Measurements from ENCODE around the gene FN3K.

Gene FN3K

GRCh38 chr17:82734987-82735866, at the start of gene FN3K:
Gene FN3K (plus strand): TSS chr17:82735615. CDS start chr17:82735637, 22 bp downstream.
- peak; percentile 79 for DNase-seq (ENCODE audit: low spot score)

- no peak for DNase-seq (ENCODE audit: low spot score)
Observed at GRCh38 chr17:82686366-82687324, 48.8 kb upstream of the FN3K start.

- DNase-seq (ENCODE audit: low spot score), result peak; percentile 82
Observed at GRCh38 chr17:82687375-82687861, 48.0 kb upstream of the FN3K start.

DNA sequence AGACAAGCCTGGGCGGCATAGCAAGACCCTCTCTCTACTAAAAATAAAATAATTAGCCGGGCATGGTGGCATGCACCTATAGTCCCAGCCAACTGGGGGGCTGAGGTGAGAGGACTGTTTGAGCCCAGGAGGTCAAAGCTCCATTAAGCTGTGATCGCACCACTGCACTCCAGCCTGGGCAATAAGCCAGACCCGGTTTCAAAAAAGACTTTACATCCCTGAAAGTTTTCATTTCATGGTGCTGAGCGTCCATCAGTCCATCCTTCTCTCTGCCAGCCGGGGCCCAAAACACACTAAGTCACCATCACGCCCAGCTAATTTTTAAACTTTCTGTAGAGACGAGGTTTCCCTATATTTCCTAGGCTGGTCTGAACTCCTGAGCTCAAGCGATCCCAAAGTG, 47.5 kb upstream of the FN3K start:
- no peak for DNase-seq (ENCODE audit: low spot score)

GRCh38 chr17:82689077-82689476, 46.3 kb upstream of the FN3K start:
- DNase-seq (ENCODE audit: low spot score), result no peak

GRCh38 chr17:82690786-82691489, 44.5 kb upstream of the FN3K start:
- DNase-seq (ENCODE audit: low spot score), result peak; percentile 93

DNA sequence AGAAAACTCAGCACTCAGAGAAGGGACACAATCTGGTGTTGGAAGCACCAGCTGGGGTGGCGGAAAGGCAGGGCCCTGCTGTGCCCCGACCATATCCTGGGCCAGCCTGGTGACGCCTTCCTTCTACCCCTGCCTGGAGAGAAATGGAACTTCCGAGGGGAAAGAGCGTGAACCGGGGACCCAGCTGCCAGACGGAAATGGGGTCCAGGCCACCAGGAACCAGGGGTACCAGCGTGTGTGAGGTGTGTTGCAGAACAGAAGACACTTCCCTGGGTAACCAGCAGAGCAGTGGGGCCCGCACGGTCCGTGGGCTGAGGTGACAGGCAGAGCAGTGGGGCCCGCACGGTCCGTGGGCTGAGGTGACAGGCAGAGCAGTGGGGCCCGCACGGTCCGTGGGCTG, 43.7 kb upstream of the FN3K start:
- no peak for DNase-seq (ENCODE audit: low spot score)

DNA sequence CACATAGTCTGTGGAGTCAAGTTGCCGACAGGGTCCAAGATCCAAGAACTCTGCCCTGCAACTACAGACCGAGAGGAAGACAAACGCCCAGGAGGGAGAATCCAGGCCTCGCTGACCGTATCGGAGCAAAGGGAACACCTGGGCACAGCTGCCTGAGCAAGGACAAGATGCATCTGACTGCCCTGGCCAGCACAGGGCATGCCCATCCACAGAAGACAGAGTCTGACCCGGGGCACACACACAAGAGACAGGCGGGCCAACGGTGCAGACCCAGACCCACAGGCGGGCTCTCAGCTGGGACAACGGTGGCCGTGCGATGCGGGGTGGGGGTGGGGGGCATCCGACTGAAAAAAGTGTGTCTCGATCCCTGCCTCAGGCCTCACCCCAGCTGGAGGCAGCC, 43.1 kb upstream of the FN3K start:
- no peak for DNase-seq (ENCODE audit: low spot score)

DNA sequence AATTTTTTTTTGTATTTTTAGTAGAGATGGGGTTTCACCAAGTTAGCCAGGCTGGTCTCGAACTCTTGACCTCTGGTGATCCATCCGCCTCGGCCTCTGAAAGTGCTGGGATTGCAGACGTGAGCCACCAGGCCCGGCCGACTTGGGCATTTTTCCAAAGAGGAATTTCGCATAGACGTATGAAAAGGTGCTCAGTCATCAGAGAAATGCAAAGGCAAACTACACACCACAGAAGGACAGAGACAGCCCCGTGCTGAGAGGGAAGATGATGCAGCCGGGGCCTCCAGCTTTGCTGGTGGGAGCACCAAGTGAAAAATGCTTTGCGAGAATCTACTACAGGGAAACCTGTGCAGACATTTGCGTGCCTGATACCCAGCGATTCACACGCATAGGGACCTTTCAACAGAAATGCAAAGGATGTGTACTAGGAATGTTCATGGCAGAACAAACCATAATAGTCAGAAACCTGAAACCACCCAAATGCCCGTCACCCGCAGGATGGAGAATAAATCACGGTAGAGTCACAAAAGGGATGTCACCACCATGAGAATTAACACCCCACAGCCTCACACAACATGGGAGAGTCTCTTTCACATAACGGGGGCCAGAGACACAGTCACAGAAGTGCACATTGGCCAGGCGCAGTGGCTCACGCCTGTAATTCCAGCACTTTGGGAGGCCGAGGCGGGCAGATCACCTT, 42.1 kb upstream of the FN3K start:
- DNase-seq (ENCODE audit: low spot score), result no peak

DNA sequence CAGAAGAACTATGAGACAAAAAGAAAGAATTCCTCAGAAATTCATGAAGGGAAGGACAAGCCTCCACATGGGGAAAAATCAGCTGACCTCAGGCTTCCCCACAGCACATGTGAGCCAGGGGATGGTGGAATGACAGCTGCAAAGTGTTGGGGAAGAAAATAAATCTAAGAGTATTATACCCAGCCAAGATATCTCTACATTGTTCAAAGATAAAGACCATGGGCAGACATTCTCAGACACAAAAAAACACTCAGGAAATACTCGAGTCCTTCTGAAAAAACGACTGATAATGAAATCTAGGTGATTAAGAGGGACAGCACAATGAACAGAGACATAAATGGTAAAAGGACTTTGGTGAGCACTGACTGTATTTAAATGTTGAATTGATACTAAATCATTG, 40.8 kb upstream of the FN3K start:
- no peak for DNase-seq (ENCODE audit: low spot score)

DNA sequence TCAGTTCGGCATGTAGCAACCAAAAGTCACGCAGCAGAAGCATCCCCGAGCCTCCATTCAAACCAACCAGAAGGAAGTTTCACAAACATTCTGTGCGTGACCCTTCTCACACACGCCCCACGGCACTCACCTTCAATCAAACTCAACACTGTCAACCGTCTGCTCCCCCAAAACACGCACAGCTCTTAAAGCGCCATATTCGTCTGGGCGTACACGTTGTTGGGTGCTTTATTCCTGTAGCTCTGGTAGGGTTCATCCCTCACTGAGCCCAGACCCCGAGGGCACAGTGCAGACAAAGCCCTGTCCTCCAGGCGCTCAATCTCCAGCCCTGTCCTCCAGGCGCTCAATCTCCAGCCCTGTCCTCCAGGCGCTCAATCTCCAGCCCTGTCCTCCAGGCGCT, 39.2 kb upstream of the FN3K start:
- DNase-seq (ENCODE audit: low spot score), result no peak

- DNase-seq (ENCODE audit: low spot score), result peak; percentile 68
Observed at GRCh38 chr17:82696916-82697807, 38.3 kb upstream of the FN3K start.

DNA sequence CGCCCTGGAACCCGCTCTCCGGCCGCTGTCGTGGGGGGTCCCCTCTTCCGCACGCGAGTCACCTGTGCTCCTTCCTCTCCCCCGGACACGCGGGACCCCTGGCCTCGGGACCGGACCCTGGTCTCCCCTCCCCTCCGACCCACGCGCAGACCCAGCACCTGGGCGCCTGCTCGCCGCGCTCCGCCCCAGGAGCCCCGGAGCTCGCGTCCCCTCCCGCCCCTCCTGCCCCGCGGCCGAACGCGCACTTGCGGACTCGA, 37.7 kb upstream of the FN3K start:
- no peak for DNase-seq (ENCODE audit: low spot score)

- peak; percentile 99 for DNase-seq (ENCODE audit: low spot score)
Observed at GRCh38 chr17:82698065-82698973, 37.1 kb upstream of the FN3K start, which contains the start of gene RAB40B. Gene RAB40B (minus strand): TSS chr17:82698698. CDS start chr17:82698596, 102 bp downstream.

GRCh38 chr17:82698974-82699442, 36.4 kb upstream of the FN3K start:
- DNase-seq (ENCODE audit: low spot score), result no peak

DNA sequence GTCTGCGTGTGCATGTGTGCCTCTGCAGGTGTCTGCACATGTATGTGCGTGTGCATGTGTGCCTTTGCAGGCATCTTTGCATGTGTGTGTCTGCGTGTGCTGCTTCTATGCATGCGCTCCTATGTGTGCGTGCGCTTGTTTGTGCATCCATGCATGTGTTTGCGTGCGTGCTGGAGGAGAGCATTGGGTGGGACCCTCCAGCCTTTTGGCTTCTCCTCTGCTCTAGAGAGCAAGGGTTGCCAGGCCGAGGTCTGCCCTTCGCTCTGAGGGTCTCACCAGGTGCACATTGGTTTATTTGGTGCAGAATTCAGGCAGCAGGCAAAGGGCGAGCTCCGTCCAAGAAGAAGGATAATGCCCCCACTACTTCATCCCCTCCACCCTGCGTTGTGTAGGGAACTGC, 35.9 kb upstream of the FN3K start:
- no peak for DNase-seq (ENCODE audit: low spot score)

- DNase-seq (ENCODE audit: low spot score), result no peak
Observed at GRCh38 chr17:82702231-82702927, 33.0 kb upstream of the FN3K start.

DNA sequence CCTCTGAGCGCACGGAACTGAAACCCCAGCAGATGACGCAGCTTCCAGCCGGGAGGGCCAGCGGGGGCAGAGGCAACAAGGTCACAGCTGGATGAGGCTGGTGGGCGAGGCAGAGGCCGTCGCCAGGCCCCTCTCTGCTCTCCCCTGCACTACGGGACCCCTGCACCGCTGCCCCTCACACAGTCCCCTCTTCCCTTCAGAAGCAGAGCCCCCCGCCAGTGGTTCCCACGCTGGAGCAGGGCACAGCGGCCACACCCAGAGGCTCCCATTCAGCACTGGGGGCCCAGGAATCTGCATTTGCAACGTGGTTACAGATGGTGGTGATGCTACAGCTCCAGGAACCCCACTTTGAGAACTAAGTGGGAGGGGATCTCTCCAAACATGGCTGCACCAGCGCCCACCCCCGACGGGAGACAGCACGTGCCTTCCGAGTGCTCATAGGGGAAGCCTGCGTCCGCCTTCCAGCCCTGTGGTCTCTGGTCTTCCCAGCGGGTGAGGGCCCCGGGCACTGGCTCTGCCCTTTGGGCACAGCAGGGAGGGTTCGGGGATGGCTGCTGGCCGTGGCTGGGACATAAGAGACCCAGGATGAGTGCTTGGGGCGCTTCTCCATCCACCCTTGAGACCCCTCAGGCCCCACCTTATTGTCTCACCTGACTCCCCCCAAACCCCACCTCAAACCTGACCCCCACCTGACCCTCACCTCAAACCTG, 32.2 kb upstream of the FN3K start:
- DNase-seq (ENCODE audit: low spot score), result no peak

Data from putamen (tissue), 1 donor.